ENCODE measurements around the gene RHBDL1. TPM values are rescaled to one million over a fixed set of nuclear protein-coding genes. Genes with fewer than 3 reads are reported as not detected.
"Not testable (repeated sequence)": the region's sequence is repeated elsewhere in the genome, so short reads cannot be mapped to it uniquely, and the experiment has no call there.

Gene RHBDL1
- total RNA-seq, 1 experiment from 2014 or later = 2.9 TPM

DNA sequence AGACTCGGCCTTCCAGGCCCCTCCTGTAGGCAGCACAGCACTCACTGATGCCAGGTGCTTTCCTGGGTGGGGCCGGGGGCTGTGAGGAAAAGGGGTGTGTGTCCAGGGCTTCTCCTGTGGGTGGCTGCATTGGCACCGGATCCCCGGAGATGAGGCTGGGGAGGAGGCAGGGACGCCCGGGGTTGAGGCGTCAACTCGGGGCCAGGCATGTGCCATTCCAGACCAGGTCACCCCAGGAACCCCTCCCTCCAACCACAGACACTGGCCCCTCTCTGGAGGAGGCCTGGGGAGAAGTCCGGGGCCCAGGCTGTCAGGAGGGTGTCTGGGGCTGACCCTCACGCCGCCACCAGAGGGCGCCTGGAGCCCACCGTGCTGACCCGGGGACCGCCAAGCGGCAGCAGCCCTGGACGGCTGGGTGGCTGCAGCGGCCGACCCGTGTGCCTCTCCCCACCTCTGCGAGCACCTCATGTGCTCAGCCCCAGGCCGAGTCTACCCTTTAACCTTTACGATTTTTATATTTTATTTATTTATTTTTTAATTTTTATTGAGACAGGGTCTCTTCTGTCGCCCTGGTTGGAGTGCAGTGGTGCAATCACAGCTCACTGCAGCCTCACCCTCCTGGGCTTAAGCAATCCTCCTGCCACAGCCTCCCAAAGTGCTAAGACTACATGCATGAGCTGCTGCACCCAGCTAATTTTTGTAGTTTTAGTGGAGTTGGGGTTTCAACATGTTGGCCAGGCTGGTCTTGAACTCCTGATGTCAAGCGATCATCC is 36.3 kb downstream of the RHBDL1 start:
- TF ChIP-seq, protein P1, sequence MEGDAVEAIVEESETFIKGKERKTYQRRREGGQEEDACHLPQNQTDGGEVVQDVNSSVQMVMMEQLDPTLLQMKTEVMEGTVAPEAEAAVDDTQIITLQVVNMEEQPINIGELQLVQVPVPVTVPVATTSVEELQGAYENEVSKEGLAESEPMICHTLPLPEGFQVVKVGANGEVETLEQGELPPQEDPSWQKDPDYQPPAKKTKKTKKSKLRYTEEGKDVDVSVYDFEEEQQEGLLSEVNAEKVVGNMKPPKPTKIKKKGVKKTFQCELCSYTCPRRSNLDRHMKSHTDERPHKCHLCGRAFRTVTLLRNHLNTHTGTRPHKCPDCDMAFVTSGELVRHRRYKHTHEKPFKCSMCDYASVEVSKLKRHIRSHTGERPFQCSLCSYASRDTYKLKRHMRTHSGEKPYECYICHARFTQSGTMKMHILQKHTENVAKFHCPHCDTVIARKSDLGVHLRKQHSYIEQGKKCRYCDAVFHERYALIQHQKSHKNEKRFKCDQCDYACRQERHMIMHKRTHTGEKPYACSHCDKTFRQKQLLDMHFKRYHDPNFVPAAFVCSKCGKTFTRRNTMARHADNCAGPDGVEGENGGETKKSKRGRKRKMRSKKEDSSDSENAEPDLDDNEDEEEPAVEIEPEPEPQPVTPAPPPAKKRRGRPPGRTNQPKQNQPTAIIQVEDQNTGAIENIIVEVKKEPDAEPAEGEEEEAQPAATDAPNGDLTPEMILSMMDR (IDR thresholded peaks at IDR 0.05; ENCODE audit: insufficient read depth in 1 of 2, low read depth in 1 of 2, low read length in 1 of 2, severe bottlenecking in 1 of 2, unreplicated experiment in 1 of 2) = peak; percentile 84 to 89
- peak; percentile 75 to 88 for DNase-seq
- ChIA-PET POLR2A (interaction anchor here (0.6 to 1.7 kb wide), 5 partner anchors 9 to 344 kb away, joined by 3 to 6 read pairs (median 3); partner anchors contain the start of genes ANTKMT, CHTF18 and RPUSD1), CTCF (interaction anchor here (0.6 to 1.6 kb wide), 6 partner anchors 10 to 359 kb away, joined by 3 to 13 read pairs (median 5); partner anchors contain the start of genes ANTKMT and AXIN1)
- Mint-ChIP-seq H3K4me3 (ENCODE audit: unreplicated experiment) (no peak overlapping the region), H3K4me1 (ENCODE audit: low read depth, unreplicated experiment) (peaks cover 7% of the 10 kb centered on the region), H3K36me3 (ENCODE audit: insufficient read depth, unreplicated experiment) (peaks cover 17% of the 10 kb centered on the region), H3K9me3 (ENCODE audit: unreplicated experiment) (no peaks in the 10 kb centered on the region), H3K27me3 (ENCODE audit: insufficient read depth, unreplicated experiment) (peaks cover 5% of the 10 kb centered on the region), H3K27ac (ENCODE audit: unreplicated experiment) (no peak overlapping the region)
- intact Hi-C loops (cut with micrococcal nuclease; ENCODE audit: unreplicated experiment) = loop anchor here (10.0 kb wide), 1 partner anchor 73 kb away; the partner anchor contains the start of genes CHTF18 and RPUSD1
- H3K36me3 ChIP-seq (ENCODE audit: control insufficient read depth, insufficient read depth, low read length) = no peaks in the 10 kb centered on the region
- no peaks in the 10 kb centered on the region for H3K27me3 ChIP-seq (replicated peaks; ENCODE audit: control insufficient read depth, insufficient read depth, low read length)
- no peaks in the 10 kb centered on the region for H3K9me3 ChIP-seq
- BruUV-seq (replicated peaks) = no TSS peak
- H3K4me3 ChIP-seq (ENCODE audit: low read depth, low read length) = no peak overlapping the region
- peaks cover 22% of the 10 kb centered on the region for H3K4me1 ChIP-seq

DNA sequence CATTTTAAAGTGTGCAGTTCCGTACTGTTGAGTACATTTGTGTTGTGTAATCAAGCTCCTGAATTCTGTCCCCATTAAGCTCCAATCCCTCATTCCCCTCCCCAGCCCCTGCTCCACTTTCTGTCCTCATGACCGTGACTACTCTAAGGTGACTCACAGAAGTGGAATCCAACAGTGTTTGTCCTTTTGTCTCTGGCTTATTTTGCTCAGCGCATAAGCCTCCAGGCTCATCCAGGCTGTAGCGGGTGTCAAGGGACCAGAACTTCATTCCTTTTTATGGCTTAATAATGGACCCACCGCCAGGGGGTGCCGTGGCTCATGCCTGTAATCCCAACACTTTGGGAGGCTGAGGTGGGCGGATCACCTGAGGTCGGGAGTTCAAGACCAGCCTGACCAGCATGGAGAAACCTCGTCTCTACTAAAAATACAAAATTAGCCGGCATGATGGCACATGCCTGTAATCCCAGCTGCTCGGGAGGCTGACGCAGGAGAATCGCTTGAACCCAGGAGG is 37.3 kb downstream of the RHBDL1 start:
- peak overlapping the region; percentile 21 for H3K4me3 Mint-ChIP-seq (ENCODE audit: unreplicated experiment)
- H3K27ac Mint-ChIP-seq (ENCODE audit: unreplicated experiment) = peak overlapping the region; percentile 77
- intact Hi-C loops (cut with micrococcal nuclease; ENCODE audit: unreplicated experiment) = loop anchor here (10.0 kb wide), 1 partner anchor 72 kb away; the partner anchor contains the start of genes CHTF18 and RPUSD1
- not testable (repeated sequence) for H3K9me3 Mint-ChIP-seq (ENCODE audit: unreplicated experiment); H3K36me3 ChIP-seq (ENCODE audit: control insufficient read depth, insufficient read depth, low read length); H3K27me3 Mint-ChIP-seq (ENCODE audit: insufficient read depth, unreplicated experiment); H3K4me3 ChIP-seq (ENCODE audit: low read depth, low read length); H3K27me3 ChIP-seq (replicated peaks; ENCODE audit: control insufficient read depth, insufficient read depth, low read length); H3K4me1 Mint-ChIP-seq (ENCODE audit: low read depth, unreplicated experiment); H3K9me3 ChIP-seq; BruUV-seq (replicated peaks)
- H3K36me3 Mint-ChIP-seq (ENCODE audit: insufficient read depth, unreplicated experiment) = peaks cover 17% of the 10 kb centered on the region
- peak; percentile 87 to 88 for DNase-seq
- CTCF ChIA-PET = interaction anchor here (0.6 to 1.6 kb wide), 4 partner anchors 9 to 91 kb away, joined by 3 to 13 read pairs (median 8); partner anchors contain the start of gene ANTKMT
- H3K4me1 ChIP-seq = peaks cover 22% of the 10 kb centered on the region
- POLR2A ChIA-PET = interaction anchor here (0.6 to 1.7 kb wide), 4 partner anchors 8 to 343 kb away, joined by 3 to 6 read pairs (median 3); partner anchors contain the start of genes ANTKMT, CHTF18 and RPUSD1
- TF ChIP-seq, protein P1 (IDR thresholded peaks at IDR 0.05; ENCODE audit: insufficient read depth in 1 of 2, low read depth in 1 of 2, low read length in 1 of 2, severe bottlenecking in 1 of 2, unreplicated experiment in 1 of 2) = peak; percentile 20 to 45

DNA sequence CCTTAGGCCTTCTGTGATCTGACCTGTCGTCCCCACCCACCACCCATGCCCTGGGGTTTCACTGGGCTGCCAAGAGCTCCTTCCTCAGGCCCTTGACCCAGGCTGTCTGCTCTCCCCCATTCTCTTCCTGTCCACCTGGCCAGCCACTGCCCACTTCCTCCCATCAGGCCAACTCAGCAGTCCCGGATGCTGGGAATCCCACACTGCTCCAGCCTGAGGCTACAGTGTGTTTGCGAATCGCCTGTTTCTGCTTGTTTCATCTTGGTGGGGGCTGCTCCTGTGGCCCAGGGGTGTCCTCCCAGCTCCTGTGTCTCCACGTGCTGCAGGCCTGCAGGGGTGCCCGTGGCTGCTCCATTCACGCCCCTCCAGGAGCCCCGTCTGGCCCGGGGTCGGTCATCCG is 38.6 kb downstream of the RHBDL1 start:
- no TSS peak for BruUV-seq (replicated peaks)
- peaks cover 17% of the 10 kb centered on the region for H3K36me3 Mint-ChIP-seq (ENCODE audit: insufficient read depth, unreplicated experiment)
- Histone ChIP-seq H3K4me1 (peaks cover 27% of the 10 kb centered on the region), H3K9me3 (no peaks in the 10 kb centered on the region), H3K27me3 (replicated peaks; ENCODE audit: control insufficient read depth, insufficient read depth, low read length) (no peaks in the 10 kb centered on the region), H3K4me3 (ENCODE audit: low read depth, low read length) (no peak overlapping the region), H3K36me3 (ENCODE audit: control insufficient read depth, insufficient read depth, low read length) (no peaks in the 10 kb centered on the region)
- no peak overlapping the region for H3K4me3 Mint-ChIP-seq (ENCODE audit: unreplicated experiment)
- TF ChIP-seq, protein P1 (IDR thresholded peaks at IDR 0.05; ENCODE audit: insufficient read depth in 1 of 2, low read depth in 1 of 2, low read length in 1 of 2, severe bottlenecking in 1 of 2, unreplicated experiment in 1 of 2) = no peak
- intact Hi-C loops (cut with micrococcal nuclease; ENCODE audit: unreplicated experiment) = loop anchor here (10.0 kb wide), 1 partner anchor 71 kb away; the partner anchor contains the start of genes CHTF18 and RPUSD1
- ChIA-PET POLR2A (no interaction called here), CTCF (no interaction called here)
- peaks cover 7% of the 10 kb centered on the region for H3K4me1 Mint-ChIP-seq (ENCODE audit: low read depth, unreplicated experiment)
- no peak overlapping the region for H3K27ac Mint-ChIP-seq (ENCODE audit: unreplicated experiment)
- DNase-seq = no peak
- H3K27me3 Mint-ChIP-seq (ENCODE audit: insufficient read depth, unreplicated experiment) = no peaks in the 10 kb centered on the region
- H3K9me3 Mint-ChIP-seq (ENCODE audit: unreplicated experiment) = no peaks in the 10 kb centered on the region

Measured in Caco-2 (cell line).